GM21717 (cell line): ENCODE measurements around the gene RBM8A.

Source experiments
- ATAC-seq: cut with Tn5 transposase; IDR thresholded peaks from one replicate; pipeline ENCODE4 v1.9.1; 2021; ENCODE audit warnings: mild to moderate bottlenecking, moderate library complexity; ENCODE audit not compliant: unreplicated experiment

RBM8A gene

DNA sequence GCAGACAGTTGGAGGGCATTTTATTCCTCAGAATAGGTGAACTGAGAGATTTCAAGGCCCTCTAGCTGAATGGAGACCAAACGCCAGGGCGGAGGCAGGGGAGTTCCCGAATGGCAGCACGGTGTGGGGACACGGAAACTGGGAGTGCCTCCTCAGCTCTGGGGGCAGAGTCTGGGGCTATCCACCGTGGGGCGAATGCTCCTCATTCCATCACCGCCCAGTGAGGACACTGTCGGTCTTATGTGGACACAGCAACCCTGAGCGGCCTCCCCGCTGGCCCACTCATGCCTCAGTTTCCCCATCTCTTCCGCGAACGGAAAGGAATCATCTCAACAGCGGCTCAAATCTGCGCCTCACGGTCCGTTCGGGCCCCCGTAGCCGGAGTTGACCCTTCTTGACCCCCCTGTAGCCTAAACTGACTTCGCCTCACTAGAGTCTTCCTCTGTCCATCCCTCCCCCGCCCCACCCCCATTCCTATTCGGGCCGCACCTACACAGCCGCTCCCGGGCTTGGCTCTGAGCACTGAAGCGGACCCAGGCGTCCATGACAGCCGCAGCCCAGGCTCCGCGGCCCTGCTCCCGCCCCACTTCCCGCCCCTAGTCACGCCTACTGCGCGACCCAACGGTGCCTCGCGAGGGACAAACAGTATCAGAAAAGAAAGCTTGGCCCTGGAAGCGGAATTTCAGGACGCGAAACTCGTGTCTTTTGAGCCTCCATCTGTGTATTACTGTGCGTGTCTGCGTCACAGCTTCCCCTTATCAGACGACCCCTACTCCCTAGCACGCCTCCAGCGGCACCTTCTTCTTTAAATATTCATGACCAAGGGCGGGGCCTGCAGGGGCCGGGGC, 8.9 kb downstream of the RBM8A start, which contains the start of gene PEX11B:
Gene PEX11B (minus strand): TSS at position 574 of the 848 bp plus-strand sequence. CDS start 29 bp downstream, at position 545.
- peak; percentile 74 for ATAC-seq

DNA sequence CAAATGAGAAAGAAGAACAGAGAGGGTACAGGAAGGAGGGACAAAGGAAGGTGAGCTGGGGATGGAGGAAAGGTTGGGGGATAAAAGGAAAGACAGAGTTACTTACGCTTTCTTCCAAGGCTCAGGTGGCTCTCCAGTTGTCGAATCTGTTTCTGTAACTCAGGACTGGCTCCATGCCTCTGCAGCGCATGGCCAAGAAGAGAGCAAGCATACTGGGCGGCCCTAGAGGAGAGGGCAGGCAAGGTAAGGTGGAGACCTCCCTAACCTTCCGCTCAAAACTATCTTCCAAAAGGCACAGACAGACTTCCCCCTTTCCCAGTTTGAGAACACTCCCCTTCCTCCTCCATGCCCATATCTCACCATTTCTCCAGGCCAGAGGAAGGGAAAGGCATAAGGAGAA, 9.7 kb downstream of the RBM8A start:
- no peak for ATAC-seq

DNA sequence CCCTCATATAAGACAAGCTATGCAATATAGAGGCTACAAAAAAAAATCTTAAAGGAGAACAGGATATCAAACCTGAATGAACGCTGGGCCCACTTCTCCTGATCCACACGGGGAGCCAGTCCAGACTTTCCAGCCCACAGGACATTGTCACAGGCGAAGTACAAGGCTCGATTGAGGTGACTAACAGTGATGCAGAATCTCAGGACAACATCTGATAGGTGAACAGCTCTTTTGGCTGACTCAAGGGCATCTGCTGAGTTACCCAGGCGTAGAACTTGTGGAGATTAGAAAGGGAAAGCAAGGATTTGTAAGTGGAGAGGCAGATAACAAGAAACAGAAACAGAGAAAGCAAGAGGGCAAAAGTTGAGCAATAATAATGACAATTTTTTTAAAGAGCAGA, 10.5 kb downstream of the RBM8A start:
- no peak for ATAC-seq

DNA sequence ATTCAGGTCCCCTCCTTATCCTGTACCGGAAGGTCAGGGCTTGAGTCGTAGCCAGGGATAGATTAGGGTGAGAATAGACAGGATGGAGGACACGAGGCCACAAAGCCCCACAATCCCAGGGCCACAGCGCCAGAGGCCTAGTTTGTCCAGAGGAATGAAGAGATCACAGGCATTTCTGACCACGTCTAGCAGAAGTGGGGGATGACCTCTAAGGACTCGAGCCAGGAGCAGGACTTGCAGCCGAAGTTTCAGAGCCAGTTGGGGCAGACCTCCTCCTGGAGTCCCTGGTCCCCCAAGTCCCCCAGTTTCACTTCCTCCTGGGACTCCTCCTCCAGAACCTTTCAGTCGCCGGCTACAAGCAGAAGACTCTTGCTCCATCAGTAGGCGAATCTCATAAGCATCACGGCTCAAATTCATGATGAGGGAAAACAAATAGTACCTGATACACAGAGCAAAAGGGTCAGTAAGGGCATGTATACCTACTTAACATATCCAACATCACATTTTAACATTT, 15.1 kb downstream of the RBM8A start:
- no peak for ATAC-seq

DNA sequence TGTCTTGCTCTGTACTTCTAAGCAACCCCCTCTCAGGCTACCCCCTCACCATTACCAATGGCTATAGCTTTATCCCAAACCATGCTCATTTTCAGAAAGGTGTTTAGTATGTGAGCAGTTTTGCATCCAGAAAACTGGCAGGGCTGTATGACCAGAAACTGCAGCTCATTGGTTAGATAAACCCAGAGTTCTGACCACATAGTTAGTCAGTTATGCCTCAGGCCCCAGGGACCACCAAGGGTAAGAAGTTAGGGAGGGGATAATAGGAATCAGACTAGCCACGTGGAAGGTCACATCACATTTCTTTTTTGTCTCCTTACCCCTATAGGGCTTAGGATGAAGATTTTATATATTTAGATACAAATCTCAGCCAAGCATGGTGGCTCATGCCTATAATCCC, 18.6 kb downstream of the RBM8A start:
- ATAC-seq, result no peak

DNA sequence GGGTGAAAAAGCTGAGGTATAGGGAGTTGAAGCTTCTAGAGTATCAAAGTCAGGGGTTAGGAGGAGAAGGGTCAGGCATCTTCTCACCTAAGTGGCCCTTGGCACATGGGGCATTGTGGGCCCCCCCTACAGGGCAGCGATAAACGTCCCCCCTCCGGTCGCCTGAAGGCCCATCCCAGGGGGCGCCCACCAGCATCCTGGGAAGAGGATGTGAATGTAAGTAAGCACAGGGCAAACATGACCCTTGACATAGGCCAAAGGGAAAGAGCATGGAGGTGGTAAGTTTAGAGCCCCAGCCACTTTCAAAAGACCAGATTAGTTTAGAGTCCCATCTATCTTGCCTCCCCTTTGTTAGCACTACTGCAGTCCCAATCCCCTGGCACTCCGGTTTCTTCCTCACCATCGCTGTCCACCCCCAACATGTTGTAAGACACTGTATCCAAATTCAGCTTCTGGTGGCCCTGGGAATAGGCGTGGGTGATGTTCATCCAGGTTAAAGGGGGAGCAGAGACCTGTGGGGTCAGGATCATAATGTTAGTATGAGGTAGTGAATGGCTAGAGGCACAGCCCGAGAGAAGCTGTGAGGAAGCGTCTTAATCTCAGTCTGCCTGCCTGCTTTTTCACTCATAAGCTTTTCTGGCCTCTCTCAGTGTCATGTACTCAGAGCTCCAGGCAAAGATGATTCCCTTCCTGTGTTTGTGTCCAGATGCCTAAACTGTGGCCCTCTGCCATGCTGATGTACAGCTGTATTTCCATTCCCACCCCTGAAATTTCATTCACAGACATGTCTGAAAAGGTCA, 20.1 kb downstream of the RBM8A start:
- ATAC-seq, result no peak

DNA sequence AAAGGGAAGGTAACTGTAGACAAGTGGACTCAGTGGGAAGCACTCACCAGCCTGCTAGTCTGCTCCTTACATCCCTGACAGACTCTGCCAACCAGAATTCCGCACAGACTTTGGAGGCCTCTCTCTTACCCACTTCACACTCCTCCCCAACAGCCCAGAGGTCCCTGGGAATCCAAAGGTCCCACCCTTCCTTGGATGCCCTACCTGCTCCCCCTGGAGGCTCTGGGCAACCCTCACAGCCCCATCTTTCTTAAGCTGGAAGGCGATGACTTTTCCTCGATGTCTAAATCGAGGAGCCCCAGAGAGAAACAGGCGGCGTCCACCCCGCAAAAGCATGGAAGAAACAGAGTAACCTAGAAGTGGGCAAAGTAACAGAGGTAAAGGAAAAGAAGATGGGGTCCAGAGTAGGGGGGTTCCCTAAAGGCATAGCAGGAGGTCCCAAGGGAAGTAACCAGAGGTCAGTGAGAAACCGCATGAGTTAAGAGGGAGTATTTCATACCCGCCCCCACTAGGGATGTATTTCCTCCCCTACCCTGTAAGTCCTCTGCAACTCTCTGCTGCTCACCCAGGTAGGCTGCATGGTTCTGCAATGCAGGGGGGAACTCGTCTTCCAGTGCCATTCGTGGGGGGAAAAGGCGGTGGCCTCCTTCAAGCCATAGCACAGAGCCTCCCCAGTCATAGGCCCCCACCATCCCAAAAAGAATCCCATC, 25.8 kb downstream of the RBM8A start:
- ATAC-seq, result no peak

DNA sequence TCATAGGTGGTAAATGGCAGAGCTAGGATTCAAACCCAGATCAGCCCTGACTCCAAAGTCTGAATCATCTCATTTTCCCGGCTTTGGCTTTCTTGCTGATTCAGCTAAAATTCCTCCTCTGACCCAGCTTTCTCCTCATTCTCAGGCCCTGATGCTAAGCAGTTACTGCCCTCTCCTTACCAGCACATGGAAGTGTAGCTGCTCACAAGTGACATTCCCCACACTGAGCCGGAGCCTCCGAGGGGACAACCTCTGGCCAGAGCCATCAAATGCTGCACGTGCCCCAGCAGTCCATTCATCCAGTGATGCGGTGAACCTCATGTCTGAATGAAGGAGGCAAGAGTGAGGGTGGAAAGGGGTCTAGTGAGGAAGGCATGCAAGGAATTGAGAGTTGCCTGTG, 28.5 kb downstream of the RBM8A start:
- ATAC-seq, result no peak

DNA sequence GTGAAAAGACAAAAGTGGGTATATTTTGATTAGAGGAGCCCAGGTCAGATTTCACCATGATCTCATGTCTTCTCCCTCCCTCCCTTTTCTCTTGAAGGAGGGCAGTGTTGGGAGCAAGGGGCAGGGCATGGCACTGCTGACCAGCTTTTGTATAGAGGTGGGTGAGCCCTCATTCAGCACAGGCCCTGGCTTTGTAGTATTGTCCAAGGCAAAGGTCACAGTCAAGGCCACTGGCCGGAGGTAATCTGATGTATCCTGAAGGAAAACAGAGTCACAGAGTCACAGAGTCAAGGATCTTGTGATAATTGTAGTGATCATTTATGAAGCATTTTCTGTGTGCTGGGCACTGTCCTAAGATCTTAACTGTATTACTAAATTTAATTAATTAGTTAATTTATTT, 29.3 kb downstream of the RBM8A start:
- ATAC-seq, result no peak

DNA sequence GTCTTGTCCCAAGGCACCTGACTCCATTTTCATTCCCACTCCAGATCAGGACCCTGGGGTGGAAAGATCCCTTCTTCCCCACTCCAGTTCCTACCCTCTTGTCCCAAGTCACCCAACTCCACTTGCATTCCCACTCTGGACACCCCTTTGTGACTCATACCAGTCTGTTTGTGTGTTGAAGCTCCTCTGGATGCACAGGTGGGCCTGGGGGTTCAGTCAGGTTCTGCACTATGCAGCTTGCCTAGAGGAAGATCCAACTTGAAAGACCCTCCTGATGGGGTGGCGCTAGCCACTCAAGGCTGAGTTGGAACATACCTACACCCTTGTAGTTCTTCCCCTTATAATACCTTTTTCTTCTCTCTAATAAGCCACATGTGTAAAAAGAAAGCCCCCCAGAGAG, 31.8 kb downstream of the RBM8A start:
- no peak for ATAC-seq

DNA sequence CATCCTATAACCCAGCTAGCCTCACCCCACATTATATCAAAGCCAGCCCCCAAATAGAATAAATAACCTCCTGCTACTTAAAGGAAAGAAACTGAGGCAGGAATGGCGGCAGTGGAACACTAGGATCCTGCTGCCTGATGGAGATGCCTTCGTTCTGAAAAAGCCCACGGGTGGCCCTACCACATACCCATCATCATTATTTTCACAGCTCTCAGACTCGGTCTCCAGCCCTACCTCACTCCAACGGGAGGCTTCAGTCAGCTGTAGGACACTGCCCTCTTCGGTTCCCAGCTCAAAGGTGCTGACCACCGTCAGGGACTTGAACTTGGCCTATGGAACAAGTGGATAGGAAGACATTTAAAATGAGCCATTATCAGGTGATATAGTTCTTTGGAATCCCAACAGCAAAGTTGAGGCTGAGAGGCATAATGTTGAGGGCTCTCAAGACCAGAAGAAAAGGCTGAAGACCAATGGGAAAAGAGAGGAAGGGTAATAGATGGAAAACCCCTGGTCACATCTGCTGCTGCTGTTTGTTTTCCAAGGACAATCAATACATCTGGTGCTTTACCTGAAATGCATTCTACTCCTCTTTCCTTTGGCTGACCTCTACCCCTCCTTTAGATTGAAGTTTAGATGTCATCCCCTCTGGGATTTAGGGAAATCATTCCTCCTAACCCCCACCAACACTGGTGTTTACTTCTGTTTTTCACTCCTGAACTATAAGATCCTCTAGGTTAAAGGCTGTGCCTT, 33.8 kb downstream of the RBM8A start:
- no peak for ATAC-seq

DNA sequence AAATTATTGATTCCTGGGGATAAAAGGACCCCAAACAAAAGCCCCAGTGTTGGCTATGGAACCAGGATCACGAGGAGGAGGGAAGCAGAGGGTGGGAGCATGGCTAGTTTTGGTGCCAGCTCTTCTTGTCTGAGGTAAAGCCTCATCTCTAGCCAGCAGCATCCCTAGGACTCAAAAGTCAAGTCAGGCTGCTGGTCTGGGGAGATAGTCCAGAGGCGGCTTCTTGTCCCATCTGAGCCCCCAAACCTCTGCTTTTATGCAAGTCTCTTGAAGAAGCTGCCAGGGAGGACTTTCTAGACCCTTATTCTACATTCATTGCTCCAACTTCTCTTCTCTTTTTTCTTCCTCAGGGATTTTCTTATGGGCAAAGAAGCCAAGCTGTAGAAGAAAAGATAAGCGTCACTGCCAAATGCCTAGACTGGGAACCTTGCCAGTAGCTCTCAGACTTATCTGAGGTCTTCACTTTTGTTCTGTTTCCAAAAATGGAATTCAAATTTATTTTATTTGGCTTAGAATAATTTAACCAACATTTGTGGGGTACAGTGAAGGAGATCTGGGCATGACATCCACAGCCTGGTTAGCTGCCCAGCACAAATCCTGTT, 34.7 kb downstream of the RBM8A start:
- no peak for ATAC-seq

DNA sequence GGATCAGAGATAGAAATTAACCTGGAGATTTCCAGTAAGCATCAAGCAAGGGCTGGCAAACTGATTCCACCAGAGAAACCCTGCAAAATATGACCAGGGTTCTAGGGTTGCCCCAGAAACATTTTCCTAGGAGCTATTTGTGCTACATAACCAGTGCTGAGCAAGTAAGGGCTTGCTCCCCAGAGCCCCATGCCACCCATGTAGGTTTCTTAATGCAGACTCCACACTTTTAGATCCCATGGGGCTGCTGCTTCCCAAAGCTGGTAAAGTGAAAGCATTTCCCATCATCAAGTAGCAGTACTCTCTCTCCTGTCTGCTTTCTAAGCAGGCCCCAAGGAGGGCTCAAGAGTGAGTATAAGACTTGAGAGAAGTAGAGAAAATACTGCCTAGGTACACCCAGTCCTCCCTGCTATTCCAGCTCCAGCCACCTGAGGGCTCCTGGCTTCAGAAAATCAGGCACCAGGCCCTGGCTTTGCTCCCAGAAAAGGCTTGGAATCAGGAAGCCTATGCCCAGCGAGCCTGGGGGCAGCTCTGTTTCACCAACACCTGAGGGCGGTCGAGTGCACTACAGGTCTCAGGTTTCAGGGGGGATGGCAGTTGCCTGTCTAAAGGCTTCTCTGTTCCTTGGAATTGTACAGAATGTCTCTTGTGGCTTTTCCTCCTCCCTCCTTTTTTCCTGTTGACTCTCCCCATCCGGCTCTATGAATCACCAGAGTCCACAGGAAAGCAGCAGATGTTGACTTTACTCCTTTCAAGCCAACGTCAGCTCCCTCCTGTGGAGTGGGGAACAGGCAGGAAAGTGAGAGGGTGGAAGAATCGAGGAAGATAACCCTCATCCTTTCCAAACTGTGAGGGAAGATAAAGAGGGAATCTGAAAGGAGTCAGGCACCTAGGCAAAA, 35.4 kb downstream of the RBM8A start:
- ATAC-seq, result no peak

DNA sequence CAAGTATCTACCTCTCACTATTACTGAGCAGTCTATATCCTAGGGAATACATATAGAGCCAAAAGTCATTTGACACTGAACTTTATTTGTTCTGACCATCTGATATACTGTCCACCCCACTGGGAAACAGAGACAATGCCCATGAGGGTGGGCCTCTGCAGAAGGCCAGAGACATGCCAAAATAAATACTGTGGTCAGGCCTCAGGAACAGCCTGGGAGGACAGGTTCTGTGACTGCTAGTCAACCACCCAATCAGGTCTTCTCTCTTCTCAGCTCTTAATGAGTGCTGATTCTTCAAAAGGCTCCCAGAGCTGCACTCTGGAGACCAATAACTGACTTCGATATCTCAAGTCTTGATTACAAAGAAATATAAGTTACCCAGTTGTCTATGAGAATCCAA, 36.1 kb downstream of the RBM8A start:
- ATAC-seq, result no peak

DNA sequence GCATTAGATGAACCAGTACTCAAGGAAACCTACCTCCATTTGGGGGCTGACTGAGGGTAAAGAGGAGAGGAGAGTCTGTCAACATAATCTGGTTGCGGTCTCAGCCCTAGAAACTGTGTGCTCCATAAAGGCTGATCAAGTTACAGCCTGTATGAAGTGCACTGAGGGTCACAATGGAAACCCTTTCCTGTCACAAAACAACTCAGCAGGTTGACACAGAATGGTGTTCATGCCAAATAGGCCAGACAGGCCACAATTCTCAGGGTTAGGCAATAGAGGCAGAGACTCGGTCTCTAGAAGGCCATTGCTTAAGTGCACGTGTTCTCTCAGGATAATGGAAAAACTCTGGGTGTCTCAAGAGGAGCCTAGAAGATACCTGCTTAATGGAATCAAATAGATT, 37.6 kb downstream of the RBM8A start:
- no peak for ATAC-seq

DNA sequence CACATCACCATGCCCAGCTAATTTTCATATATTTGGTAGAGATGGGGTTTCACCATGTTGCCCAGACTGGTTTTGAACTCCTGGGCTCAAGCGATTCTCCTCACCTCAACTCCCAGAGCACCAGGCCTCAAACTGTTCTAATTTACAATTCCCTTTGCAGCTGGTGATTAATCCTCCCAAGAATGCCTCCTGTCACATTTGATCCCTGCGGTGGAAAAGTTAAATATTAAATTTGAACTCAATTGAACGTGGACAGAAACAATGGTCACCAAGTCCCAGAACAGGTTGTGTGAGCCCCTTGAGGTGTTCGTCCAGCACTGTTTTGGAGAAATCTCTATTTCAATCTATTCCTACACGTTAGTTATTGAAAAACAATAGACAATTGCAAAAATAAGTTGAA, 39.7 kb downstream of the RBM8A start:
- ATAC-seq, result no peak

DNA sequence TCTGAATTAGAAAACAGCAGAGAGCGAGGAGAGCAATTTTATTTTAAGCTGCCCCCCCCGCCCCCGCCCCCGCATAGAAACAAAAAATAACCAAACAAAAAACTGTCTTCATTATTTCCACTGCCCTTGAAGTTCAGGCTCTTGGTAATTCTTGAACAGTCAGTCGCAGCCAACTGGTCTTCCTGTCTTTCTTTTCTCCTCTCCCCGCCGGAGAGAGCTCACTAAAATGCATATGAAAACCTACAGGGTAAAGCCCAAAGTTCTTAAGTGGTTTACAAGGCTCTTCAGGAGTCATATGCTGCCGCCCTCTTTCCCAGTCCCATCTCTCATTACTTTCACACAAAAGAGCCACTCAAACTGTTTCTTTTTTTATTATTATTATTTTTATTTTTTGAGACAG, 40.5 kb downstream of the RBM8A start:
- no peak for ATAC-seq

DNA sequence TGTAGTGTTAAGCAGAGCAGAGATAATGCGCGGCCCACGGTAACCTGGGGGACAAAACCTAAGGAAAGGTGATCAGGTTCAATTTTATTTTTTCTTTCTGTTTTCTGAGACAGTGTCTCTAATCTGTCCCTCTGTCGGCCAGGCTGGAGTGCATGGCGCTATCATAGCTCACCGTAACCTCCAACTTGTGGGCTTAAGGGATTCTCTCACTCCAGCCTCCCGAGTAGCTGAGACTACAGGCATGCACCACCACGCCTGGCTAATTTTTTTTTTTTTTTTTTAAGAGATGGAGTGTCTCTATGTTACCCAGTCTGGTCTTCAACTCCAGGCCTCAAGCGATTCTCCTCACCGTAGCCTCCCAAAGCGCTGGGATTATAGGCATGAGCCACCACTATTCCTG, 40.9 kb downstream of the RBM8A start:
- no peak for ATAC-seq

DNA sequence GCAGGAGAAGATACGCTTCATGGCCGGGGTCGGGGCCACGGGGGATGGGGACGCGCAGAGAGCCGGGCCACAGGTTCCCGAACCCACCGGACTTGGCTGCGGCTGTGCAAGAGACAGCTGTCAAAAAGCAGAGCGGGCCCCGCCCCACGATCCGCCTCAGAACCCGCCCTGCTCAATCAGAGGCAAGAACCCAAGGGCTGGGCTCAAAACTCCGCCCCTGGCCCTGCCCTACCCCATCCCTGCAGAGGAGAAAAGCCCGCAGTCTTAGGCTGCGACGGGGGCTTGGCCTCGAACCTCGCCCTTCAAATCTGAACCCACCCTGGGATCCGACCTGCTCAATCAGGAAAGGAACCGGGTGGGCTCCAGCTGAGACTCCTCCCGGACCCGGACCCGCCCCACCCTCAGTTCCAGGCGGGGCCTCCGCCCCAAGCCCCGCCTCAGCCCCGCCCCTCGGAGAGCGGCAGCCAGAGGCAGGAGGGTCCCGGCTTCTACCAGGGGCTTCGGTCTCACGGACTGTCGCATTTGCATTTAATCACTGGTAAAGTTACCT, 41.5 kb downstream of the RBM8A start, which contains the start of gene ANKRD35:
Gene ANKRD35 (minus strand): TSS at position 129 of the 550 bp plus-strand sequence. CDS start 108 bp downstream, at position 21.
- ATAC-seq, result peak; percentile 97
